Measurements from ENCODE around the gene COPS9.

The COPS9 gene

DNA sequence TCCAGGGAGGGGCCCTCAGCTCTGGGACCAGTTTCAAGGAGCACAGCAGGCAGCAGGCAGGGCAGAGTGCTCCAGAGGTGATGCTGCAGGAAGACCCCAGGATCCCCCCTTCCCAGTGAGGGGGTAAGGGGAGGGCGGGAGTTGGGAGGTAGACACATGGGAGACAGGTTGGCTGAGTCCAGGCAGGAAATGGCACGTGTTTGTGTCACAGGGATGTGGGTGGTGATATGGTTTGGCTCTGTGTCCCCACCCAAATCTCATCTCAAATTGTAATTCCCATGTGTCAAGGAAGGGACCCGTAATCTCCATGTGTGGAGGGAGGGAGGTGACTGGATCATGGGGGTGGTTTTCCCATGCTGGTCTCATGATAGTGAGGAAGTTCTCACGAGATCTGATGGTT is 29.6 kb upstream of the COPS9 start:
- DNase-seq: no peak

DNA sequence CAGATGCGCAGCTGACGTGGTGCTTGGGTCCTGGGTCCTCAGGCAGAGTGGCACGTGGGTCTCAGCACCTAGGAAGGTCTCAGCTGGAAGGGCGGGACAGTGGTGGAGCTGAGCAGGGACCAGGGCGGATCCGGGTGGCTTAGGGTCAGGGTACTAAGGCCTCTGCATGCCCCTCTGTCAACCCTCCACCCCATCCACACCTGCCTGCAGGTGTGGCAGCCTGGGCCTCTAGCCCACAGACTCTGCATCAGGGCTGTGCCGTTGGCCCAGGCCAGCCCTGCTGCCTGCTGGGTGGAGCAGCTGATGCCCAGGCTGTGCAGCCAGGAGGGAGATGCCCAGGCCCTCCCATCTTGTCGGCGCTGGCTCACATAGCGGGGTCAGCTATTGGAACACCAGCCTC is 28.9 kb upstream of the COPS9 start:
- DNase-seq: no peak

DNA sequence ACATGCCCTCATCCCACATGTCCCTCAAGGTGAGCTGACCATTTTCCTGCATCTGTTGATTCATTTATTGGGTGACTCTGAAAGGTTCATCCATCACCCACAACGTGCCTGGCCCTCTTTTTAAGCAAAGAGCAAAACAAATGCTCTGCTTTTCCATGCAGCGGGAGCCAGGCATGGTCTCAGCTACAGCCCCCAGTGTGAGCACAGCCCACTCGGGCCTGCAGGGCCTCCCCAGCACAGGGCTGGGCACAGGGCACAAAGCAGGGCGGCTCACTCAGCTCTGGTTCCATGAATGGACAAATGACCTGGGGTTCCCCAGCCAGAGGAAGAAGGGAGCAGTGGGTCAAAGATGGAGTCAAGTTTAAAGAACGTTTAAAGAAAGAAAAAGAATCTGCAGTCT is 28.5 kb upstream of the COPS9 start:
- DNase-seq: no peak

DNA sequence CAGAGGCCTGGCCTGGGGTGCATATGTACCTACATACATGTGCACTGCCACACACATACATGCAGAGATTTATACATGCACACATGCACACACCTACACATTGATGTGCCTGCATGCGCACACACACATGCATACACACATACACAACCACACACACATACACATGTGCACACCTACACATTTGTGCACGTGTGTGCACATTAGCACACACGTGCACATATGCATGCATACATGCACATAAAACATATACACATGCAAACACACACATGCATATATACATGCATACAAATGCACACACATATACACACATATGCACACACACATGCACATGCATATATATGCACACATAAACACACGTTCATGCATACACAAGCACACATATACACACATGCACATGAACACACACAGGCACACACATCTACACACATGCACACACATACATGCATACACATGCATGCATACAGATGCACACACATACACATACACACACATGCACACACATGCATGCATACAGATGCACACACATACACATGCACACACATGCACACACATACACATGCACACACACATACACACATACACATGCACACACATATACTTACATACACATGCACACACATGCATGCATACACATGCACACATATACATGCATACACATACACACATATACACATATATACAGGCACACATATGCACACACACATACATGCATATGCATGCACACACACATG is 27.9 kb upstream of the COPS9 start:
- no peak for DNase-seq

DNA sequence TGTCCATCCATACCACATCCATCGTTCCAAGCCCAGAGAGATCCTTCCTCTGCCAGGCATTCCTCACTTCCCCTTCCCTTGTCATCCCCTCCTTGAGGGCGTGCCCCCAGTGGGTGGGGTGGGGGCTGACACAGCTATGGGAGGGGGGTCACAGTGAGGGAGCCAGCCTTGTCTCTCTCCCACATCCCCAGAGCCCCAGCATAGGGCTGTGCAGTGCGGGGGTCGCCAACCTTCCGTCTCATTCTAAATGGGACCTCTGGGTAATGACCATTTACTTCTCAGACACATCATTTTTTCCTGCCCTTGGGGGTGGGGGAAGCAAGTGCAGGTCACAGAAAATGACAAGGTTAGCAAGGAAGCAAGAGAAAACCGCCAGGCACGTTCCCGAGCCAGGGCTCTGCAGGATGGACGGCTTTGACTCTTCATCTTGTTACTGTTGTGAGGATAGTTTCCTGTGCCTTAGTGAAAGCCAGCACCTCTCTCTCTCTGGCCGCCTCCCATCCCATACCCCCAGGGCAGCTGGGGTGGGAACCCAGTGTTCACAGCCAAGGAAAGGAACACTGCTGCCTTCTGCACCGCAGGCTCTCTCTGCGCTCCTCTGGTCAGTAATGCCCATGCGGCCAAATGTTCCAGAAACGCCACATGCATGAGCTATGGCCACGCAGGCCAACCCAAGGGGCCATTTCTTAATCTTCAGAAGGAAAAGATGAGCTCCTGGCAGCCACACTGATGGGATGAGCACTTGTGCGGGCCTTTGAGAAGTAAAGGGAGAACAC is 27.0 kb upstream of the COPS9 start:
- no peak for DNase-seq

DNA sequence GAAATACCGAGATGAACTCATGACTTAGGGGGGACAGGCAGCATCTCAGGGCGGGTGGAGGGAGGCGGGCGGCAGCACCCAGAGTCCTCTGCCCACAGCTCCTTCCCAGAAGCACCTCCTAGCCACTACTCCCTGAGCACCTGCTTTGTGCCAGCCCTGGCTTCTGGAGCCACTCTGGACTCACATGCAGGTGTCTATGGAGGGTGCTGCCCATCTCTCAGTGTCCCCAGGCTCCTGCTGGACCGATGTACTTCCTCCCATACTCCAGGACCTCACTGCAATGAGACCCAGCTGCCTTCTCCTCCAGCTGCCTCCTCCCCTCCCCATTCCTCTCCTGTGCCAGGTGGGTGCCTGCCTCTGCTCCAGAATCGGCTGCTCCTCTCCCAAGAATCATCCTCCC is 26.4 kb upstream of the COPS9 start:
- DNase-seq: no peak

DNA sequence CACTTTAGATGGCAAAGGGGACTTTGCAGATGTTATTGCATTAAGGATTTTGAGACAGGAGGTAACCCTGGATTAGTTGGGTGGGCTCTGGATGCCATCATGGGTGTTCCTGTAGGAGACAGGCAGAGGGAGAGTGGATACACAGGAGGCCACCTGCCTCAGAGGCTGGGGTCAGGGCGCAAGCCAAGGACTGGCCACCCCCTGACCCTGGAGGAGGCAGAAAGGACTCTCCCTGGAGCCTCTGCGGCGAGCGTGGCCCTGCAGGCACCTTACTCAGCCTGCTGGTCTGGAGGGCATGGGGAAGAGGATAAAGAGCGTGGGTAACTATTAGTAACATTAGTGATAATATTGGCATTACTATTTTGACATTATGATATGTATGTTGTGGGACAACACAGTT is 25.9 kb upstream of the COPS9 start:
- DNase-seq: no peak

DNA sequence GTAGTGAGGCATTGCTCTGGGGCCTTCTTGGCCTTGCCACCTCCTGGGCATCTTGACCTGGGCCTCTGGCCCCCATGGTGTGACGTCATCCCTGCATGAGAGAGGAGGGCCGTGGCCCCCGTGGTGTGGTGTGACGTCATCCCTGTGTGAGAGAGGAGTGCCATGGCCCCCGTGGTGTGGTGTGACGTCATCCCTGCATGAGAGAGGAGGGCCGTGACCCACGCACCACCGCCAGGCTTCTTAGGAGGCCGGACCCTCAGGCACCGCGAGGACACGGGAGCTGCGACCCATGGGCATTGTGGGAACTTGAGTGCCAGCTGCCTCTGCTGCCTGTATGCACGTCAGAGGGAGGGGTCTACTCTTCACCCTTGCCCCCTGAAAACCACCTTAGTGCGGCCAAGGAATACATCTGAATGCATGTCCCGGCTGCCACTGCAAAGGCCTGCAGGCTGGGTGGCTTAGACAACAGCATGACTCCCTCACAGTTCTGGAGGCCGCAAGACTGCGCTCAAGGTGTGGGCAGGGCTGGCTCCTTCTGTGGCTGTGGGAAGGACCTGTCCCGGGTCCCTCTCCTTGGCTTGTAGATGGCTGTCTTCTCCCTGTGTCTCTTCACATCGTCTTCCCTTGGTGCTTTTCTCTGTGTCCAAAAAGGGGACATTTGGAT is 25.1 kb upstream of the COPS9 start:
- DNase-seq: no peak

DNA sequence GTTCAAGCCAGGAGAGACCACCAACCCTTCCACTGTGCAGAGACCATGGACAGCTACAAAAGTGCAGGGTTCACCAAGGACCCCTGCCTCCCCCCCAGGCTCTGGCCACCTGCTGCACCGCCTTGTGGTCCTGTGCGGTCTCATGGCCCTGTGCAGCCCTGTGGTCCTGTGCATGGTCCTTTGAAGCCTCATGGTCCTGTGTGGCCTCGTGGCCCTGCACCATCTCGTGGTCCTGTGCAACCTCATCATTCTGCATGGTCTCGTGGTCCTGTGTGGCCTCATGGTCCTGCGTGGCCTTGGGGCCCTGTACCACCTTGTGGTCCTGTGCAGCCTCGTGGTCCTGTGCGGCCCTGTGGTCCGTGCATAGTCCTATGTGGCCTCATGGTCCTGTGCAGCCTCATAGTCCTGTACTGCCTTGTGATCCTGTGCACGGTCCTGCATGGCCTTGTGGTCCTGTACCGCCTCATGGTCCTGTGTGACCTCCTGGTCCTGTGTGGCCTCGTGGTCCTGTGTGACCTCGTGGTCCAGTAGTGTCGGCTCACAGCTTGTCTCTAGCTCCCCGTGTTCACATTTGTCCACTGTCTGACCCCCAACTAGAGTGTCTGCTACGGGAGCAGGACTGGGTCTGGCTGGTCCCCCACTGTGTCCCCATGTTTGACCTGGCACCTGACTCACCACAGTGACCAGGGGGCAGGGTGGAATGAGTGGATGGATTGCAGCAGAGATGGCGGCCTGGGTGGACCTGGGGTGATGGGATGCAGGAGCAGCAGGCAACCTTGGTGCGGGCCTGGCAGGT is 24.4 kb upstream of the COPS9 start:
- no peak for DNase-seq

DNA sequence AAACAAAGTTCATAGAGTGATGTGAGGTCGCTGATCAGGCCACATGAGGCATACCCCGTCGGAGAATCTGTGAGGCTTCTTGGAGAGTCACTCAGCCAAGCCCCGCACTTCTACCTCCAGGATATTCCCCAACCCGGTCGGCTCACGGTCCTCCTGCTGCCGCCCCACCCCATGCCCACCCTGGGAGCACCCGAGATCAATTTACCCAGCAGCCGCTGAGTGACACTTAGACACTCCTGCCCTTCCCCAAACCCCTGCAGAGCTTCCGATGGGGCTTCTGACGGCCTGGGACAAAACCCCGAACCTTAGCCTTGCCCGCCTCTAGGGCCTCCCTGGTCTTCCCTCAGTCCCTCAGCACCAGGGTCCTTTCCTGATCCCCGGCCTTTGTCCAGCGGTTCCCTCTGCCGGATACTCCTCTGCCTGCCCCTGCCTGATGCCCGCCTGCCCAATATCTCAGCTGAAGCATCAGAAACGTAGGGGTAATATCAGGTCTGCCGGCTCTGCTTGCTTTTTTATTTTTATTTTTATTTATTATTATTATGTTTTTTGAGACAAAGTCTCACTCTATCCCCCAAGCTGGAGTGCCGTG is 23.2 kb upstream of the COPS9 start:
- DNase-seq: no peak

DNA sequence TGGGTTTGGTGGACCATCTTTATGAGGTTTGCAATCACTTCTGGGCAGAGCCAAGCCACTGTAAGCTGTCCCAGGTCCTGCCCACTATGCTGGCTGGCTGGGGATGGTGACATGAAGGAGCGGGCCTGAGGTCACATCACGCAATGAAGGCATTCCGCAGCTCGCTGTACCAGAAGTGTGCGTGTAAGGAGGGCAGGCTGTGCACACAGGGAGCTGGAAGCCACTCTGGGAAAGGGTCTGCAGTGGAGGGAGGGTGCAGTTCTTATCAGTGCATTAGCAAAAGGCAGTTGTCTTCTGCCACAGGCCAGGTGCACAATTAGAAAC is 21.0 kb upstream of the COPS9 start:
- DNase-seq: no peak

DNA sequence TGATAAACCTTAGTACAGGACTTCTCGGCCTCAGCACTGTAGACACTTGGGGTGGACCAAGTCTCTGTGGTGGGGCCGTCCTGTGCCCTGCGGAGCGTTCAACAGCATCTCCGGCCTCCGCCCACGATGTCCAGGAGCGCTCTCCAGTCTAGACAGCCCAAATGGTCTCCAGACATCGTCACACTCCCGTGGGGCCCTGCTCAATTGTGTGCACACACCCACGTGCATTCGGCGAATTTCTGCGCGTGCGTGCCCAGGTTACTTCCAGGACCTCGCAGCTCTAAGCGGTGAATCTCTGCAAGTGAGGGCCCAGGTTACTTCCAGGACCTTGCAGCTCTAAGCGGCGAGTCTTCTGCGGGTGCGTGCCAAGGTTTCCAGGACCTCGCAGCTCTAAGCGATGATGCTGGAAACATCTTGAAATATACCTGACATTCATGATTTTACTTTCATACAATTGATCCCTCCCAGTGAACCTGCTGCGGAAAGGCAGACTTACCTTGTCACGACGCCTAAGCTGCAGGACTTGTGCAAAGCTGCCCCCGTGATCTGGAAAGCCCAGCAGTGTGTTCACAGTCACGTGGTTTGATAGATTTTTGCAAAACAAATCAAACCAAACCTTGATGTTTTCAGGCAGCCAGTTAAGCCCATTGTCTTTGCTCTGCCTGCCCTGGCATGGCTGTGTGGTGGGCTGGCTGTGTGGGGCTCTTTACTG is 20.5 kb upstream of the COPS9 start:
- DNase-seq: no peak

DNA sequence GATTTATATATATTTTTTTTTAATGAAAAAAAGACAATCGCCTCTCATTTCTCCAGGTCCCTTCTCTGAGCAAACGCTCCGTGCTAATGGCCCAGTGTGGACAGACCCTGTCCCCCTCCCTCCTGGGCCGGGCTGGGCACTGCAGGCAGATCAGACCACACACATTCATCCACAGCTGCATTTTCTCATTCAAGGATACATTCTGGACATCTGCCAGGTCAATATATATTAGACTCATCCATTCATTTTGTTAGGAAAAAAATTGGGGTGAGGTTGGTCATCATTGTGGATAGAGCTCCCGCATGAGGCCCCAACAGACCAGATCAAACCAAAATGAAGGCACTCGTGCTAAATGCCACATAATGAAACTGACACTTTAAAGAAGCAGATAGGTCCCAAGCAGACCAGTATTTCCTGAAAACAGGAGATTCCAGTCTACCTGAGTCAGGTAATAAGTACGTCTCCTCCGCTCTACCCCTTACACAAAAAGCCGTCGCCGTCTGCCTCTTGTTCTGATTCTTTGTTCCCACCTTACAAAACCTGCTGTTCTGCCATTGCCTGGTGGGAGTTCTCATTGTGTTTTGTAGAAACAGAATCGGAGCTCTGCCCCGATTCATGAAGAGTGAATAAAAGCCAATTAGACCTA is 19.8 kb upstream of the COPS9 start:
- DNase-seq: no peak

DNA sequence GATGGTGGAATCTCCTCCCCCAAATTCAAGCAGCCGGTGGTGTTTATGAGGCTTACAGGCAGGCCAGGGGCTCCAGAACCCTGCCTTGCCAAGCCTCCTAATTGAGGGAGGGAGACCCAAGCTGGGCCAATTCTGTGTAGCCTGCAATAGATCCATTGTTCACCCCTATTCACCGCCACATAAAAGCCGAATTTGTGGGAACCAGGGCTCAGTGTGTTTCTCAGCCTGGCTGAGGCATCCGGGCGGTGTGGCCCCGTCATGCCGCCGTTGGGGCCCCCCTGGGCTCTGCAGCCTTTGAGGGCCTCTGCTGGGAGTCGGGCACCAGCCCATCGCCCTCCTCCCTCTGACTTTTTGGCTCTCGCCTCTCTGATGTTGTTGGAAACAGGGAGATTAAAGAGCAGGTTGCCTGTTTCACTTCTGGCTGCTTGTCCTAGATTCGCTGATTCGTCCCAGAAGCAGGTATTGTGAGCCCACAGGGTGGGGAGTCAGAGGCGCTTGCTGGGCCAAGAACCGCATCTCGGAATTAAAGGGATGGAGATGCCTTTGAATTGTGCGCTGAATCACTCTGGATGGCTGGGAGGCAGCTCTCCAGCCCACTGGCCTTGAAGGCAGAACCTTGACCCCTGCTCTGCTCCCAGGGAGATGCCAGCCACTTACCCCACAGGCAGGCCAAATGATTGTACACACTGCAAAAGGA is 19.1 kb upstream of the COPS9 start:
- no peak for DNase-seq

DNA sequence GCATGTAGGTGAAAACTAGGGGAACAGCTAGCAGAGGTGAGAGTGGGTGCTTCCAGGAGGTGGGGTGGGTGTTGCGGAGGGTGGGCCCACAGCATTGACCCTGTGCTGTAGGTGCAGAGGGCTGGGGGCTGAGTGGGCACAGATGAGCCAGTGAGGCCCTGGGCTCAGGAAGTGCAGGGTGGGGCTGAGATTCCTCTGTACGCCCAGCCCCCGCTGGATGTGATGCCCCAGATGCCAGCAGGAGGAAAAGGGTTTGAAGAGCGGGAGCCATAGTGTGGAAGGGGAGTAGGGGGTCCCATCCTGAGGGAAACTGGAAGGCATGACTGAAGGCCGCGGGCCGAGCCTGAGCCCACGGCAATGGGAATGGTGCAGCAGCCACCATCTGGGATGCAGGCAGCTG is 18.5 kb upstream of the COPS9 start:
- no peak for DNase-seq

DNA sequence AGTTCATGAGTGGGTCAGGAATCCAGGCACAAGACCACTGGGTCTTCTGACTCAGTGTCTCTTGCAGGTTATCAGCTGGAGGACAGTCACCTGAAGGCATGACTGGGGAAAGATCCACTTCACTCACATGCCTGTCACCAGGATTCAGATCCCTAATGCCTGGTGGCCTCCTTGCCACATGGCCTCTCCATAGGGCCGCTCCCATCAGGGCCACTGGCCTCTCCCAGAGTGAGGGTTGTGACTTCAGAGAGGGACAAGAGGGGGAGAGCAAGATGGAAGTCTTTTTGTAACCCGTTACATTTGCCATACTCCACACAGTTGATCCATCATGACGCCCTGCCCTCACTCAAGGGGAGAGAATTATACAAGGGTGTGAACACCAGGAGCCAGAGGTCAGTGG is 17.3 kb upstream of the COPS9 start:
- DNase-seq: no peak

DNA sequence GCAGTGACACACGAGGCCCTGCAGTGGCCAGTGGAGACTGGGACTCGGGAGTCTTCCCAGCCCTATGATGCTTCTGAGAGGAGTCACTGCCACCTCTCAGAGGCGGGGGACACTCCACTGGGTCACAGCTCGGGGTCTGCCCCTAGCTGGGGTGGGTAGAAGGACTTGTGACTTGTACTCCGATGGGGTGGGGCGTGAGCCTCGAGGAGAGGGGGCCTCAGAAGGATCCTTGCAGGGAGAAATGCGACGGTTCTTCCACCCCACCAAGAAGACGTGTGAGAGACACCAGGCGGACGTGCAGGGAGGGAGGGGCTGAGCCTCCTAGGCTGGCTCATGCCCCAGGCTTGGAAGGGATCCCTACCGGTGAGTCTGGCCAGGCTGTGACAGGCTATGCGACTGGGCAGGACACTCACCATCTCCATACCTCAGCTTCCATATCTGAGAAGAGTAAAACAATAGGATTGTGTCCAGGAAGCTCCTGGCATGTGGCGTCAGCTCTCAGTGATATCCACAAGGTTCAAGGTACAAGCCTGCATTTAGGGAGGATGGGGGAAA is 15.4 kb upstream of the COPS9 start:
- no peak for DNase-seq

DNA sequence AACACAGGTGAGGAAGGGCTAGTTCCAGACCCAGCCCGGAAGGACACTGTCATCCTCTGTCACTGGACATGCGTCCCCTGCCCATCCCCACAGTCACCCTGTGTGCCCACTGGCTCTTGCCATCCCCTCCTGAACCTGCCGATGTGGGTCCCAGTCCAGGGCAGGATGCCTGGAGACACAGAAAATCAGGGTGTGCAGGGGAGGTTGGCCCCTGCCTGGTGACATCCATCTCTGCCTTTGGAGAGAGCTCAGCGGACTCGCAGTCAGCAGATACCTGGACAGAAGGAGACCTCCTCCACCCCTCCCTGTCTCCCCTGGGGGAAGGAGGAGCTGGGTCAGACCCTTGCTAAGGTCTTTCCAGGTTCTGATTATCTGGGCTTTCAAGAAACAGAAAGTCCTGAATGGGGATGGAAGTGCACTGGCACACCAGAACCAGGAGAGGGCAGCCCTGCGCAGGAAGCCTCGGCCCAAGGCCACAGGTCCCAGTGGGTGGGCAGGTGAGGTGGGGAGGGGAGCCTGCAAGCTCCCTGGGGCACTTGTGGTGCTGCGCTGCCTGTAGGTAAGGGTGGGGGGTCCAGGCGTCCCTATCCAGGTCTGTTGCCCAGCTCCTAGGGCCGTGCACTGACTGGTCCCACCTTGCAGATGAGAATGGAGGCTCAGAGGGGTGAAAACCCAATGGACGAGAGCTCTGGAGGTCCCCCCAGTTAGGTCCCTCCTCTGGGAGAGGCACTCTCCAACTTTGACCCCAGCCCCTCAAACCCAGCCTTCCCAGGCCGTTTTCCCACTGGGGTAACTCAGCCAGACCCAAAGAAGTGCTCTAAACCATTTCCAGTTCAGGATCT is 14.1 kb upstream of the COPS9 start:
- no peak for DNase-seq

DNA sequence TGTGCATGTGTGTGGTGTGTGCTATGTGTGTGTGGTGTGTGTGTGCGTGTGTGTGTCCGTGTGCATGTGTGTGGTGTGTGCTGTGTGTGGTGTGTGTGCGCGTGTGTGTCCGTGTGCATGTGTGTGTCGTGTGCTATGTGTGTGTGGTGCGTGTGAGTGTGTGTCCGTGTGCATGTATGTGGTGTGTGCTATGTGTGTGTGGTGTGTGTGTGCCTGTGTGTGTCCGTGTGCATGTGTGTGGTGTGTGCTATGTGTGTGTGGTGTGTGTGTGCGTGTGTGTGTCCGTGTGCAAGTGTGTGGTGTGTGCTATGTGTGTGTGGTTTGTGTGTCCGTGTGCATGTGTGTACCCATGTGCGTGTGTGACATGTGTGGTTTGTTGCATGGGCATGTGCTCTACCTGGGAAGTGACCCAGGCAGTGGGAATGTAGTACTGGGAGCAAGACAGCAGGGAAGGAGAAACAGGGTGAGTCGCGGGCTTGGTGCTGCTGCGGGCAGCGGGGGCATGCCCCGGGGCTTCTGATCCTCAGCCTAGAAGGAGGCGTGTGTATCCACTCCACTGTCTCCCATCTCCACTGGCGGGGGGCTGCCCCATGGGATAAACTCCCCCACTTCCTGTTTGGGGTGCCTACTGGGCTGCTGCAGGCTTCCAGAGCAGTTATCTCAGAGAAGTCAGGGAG is 11.9 kb upstream of the COPS9 start:
- no peak for DNase-seq
